Neural progenitor cell (in vitro differentiated cells): Measurements from ENCODE around the gene SPP1. TPM values are rescaled to one million over a fixed set of nuclear protein-coding genes. Genes with fewer than 3 reads are reported as not detected.
A peak's percentile ranks its signal among the peaks of the same experiment; 100 is the strongest.
"Not testable (repeated sequence)": the region's sequence is repeated elsewhere in the genome, so short reads cannot be mapped to it uniquely, and the experiment has no call there.

Experiments
- DNase-seq: peaks from one replicate; pipeline ENCODE4 v3.0.0-alpha.2; 2016; ENCODE audit warnings: low spot score
- H2AFZ ChIP-seq: fragments of 200-600 bp; sonication (generic); replicated peaks from 2 replicates; pipeline ENCODE4 v1.6.1; 2016; ENCODE audit warnings: antibody characterized with exemption
- H3F3A ChIP-seq: fragments of 200-600 bp; sonication (generic); 2 replicates; pipeline ENCODE4 v1.6.1; 2016; ENCODE audit warnings: antibody characterized with exemption, low read depth
- H3K27ac ChIP-seq: fragments of 200-600 bp; sonication (generic); 2 replicates; pipeline ENCODE4 v1.5.1; 2016; ENCODE audit warnings: mild to moderate bottlenecking
- H3K27me3 ChIP-seq: fragments of 200-600 bp; sonication (generic); 2 replicates; pipeline ENCODE4 v1.6.1; 2016; ENCODE audit warnings: mild to moderate bottlenecking, moderate library complexity
- H3K36me3 ChIP-seq: fragments of 200-600 bp; sonication (generic); 2 replicates; pipeline ENCODE4 v1.5.1; 2016
- H3K4me1 ChIP-seq: fragments of 200-600 bp; sonication (generic); 2 replicates; pipeline ENCODE4 v1.6.1; 2016; ENCODE audit warnings: mixed run types
- H3K4me2 ChIP-seq: fragments of 200-600 bp; sonication (generic); 2 replicates; pipeline ENCODE4 v1.6.1; 2016
- H3K4me3 ChIP-seq: fragments of 200-600 bp; sonication (generic); 2 replicates; pipeline ENCODE4 v1.5.1; 2016
- H3K79me2 ChIP-seq: fragments of 200-600 bp; sonication (generic); 2 replicates; pipeline ENCODE4 v1.6.1; 2016; ENCODE audit warnings: low read depth
- H3K9ac ChIP-seq: fragments of 200-600 bp; sonication (generic); 2 replicates; pipeline ENCODE4 v1.6.1; 2016
- H3K9me3 ChIP-seq: fragments of 200-600 bp; sonication (generic); 2 replicates; pipeline ENCODE4 v1.5.1; 2016; ENCODE audit warnings: low read depth
- H4K20me1 ChIP-seq: fragments of 200-600 bp; sonication (generic); 2 replicates; pipeline ENCODE4 v1.6.1; 2016; ENCODE audit warnings: low read depth
- H3K27ac Mint-ChIP-seq: 3 replicates; pipeline ENCODE4 v1.8.0; 2021; ENCODE audit warnings: mixed read lengths
- H3K27me3 Mint-ChIP-seq: 2 replicates; pipeline ENCODE4 v1.8.0; 2022; ENCODE audit warnings: low read depth, mild to moderate bottlenecking, inconsistent platforms, moderate library complexity, mixed read lengths; ENCODE audit not compliant: insufficient read depth
- H3K36me3 Mint-ChIP-seq: 3 replicates; pipeline ENCODE4 v1.8.0; 2021; ENCODE audit warnings: mixed read lengths
- H3K4me1 Mint-ChIP-seq: 3 replicates; pipeline ENCODE4 v1.8.0; 2021; ENCODE audit warnings: mixed read lengths
- H3K4me3 Mint-ChIP-seq: 3 replicates; pipeline ENCODE4 v1.8.0; 2021; ENCODE audit warnings: mild to moderate bottlenecking, moderate library complexity, mixed read lengths
- H3K9me3 Mint-ChIP-seq: 3 replicates; pipeline ENCODE4 v1.8.0; 2020; ENCODE audit warnings: mixed read lengths
- CTCF ChIP-seq: fragments of 200-600 bp; sonication (generic); IDR thresholded peaks from 2 replicates; pipeline ENCODE4 v1.5.1; 2017; ENCODE audit warnings: antibody characterized with exemption, mild to moderate bottlenecking
- EZH2 ChIP-seq: fragments of 200-600 bp; sonication (generic); IDR thresholded peaks from 2 replicates; pipeline ENCODE4 v1.6.1; 2017; ENCODE audit warnings: antibody characterized with exemption, mild to moderate bottlenecking, moderate library complexity
- EZH2phosphoT487 ChIP-seq: fragments of 200-600 bp; sonication (generic); IDR thresholded peaks from 2 replicates; pipeline ENCODE4 v1.6.1; 2017; ENCODE audit warnings: antibody characterized with exemption
- total RNA-seq: library from RNA; depleted of rRNA; stranded (reverse); fragments of >200 nt; gene quantifications from 2 replicates; pipeline ENCODE4 v1.2.3, GENCODE V29; 2015; ENCODE audit warnings: low replicate concordance

Gene SPP1
- total RNA-seq, 1 donor from 2014 or later, result 0.54 TPM

- not testable (repeated sequence) for H3F3A ChIP-seq, H3K27me3 Mint-ChIP-seq, H3K9ac ChIP-seq, H2AFZ ChIP-seq, H3K27ac Mint-ChIP-seq, H3K4me1 ChIP-seq, H3K4me2 ChIP-seq, H3K27ac ChIP-seq, H3K9me3 ChIP-seq, DNase-seq, H3K27me3 ChIP-seq, H3K4me3 ChIP-seq, H3K9me3 Mint-ChIP-seq, H3K36me3 ChIP-seq, H3K4me1 Mint-ChIP-seq, H4K20me1 ChIP-seq, H3K79me2 ChIP-seq, H3K36me3 Mint-ChIP-seq, H3K4me3 Mint-ChIP-seq
- peak; percentile 11 for TF ChIP-seq CTCF
Measured at GRCh38 chr4:87999191-87999691, 23.7 kb downstream of the SPP1 start.

GRCh38 chr4:88001871-88002270, 26.4 kb downstream of the SPP1 start:
- no peak overlapping the region for H3K9ac ChIP-seq
- H3K27ac Mint-ChIP-seq, result no peak overlapping the region
- no peak for DNase-seq
- peaks cover 7% of the 10 kb centered on the region for H3K4me1 Mint-ChIP-seq
- peaks cover 6% of the 10 kb centered on the region for H3F3A ChIP-seq
- H3K27ac ChIP-seq, result no peak overlapping the region
- H3K27me3 Mint-ChIP-seq, result peaks cover 6% of the 10 kb centered on the region
- H3K9me3 Mint-ChIP-seq, result peaks cover 2% of the 10 kb centered on the region
- no peaks in the 10 kb centered on the region for H3K79me2 ChIP-seq
- no peak overlapping the region for H2AFZ ChIP-seq
- no peaks in the 10 kb centered on the region for H4K20me1 ChIP-seq
- no peaks in the 10 kb centered on the region for H3K36me3 ChIP-seq
- H3K27me3 ChIP-seq, result peaks cover 18% of the 10 kb centered on the region
- peaks cover 1% of the 10 kb centered on the region for H3K36me3 Mint-ChIP-seq
- no peaks in the 10 kb centered on the region for H3K4me1 ChIP-seq
- H3K4me3 Mint-ChIP-seq, result no peak overlapping the region
- no peak overlapping the region for H3K4me2 ChIP-seq
- TF ChIP-seq CTCF (no peak), EZH2 (no peak), EZH2phosphoT487 (no peak)
- no peak overlapping the region for H3K4me3 ChIP-seq
- H3K9me3 ChIP-seq, result no peaks in the 10 kb centered on the region

- Histone ChIP-seq H3K27me3 (peaks cover 22% of the 10 kb centered on the region), H3K9me3 (no peaks in the 10 kb centered on the region), H3K9ac (no peak overlapping the region), H3K27ac (no peak overlapping the region), H3K4me1 (no peaks in the 10 kb centered on the region), H2AFZ (no peak overlapping the region), H3K36me3 (no peaks in the 10 kb centered on the region), H3K4me3 (no peak overlapping the region), H3K4me2 (no peak overlapping the region), H4K20me1 (no peaks in the 10 kb centered on the region), H3F3A (peaks cover 10% of the 10 kb centered on the region), H3K79me2 (peaks cover under 1% of the 10 kb centered on the region)
- H3K9me3 Mint-ChIP-seq, result peaks cover 2% of the 10 kb centered on the region
- H3K4me3 Mint-ChIP-seq, result no peak overlapping the region
- DNase-seq, result no peak
- H3K4me1 Mint-ChIP-seq, result peaks cover 10% of the 10 kb centered on the region
- H3K27me3 Mint-ChIP-seq, result peaks cover 8% of the 10 kb centered on the region
- H3K27ac Mint-ChIP-seq, result no peak overlapping the region
- TF ChIP-seq EZH2phosphoT487 (no peak), EZH2 (no peak), CTCF (no peak)
- peaks cover 3% of the 10 kb centered on the region for H3K36me3 Mint-ChIP-seq
Measured at GRCh38 chr4:88002786-88003185, 27.3 kb downstream of the SPP1 start.
